Tracheal epithelial cell (primary cell): Measurements from ENCODE around the gene SHCBP1. TPM values are rescaled to one million over a fixed set of nuclear protein-coding genes. Genes with fewer than 3 reads are reported as not detected.

Experiments
- total RNA-seq: library from RNA; depleted of rRNA; stranded (reverse); fragments of >200 nt; gene quantifications from 2 replicates; pipeline ENCODE4 v1.2.1, GENCODE V29; 2014

Gene SHCBP1
- total RNA-seq = 0.43 and 1.2 TPM in 2 replicates

GRCh38 chr16:46621006-46621933 lies at the start of gene SHCBP1:
Gene SHCBP1 (minus strand): TSS chr16:46621379. CDS start chr16:46621359, 20 bp downstream.

Other genes with a start within 250 kb of the SHCBP1 start
- gene VPS35, start 67.8 kb upstream of the SHCBP1 start, total RNA-seq = 147 and 163 TPM in 2 replicates
- 1.7 and 2.4 TPM in 2 replicates for gene ORC6, start 68.3 kb upstream of the SHCBP1 start, total RNA-seq
- gene MYLK3, start 127.0 kb upstream of the SHCBP1 start, total RNA-seq = under 0.01 TPM in 2 replicates
- 6.0 and 6.6 TPM in 2 replicates for gene C16orf87, start 209.8 kb upstream of the SHCBP1 start, total RNA-seq